HG03196 (cell line): Measurements from ENCODE around the gene SYCE1L.

Experiments used
- ATAC-seq: cut with Tn5 transposase; IDR thresholded peaks from one replicate; pipeline ENCODE4 v1.9.1; 2021; ENCODE audit not compliant: unreplicated experiment

SYCE1L gene

GRCh38 chr16:77195411-77195810 lies 3.8 kb upstream of the SYCE1L start:
- no peak for ATAC-seq

DNA sequence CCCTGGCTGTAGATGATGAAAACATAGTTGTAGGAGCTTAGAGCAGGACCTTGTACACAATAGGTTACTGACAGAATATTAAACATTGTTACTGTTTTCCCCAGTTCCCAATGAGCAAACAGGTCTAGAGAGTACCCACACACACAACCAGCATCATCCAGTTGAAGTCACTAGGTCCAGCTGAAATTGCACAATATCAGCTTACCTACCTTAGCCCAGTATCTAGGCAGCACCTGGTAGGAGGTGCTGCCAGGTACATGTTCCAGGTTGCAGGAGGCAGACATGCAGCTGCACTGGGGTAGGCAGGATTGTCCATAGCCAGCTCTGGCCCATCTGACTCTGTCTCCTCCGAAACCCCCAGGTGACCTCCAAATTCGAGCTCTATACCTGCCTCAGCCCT lies 1.5 kb upstream of the SYCE1L start:
- no peak for ATAC-seq

DNA sequence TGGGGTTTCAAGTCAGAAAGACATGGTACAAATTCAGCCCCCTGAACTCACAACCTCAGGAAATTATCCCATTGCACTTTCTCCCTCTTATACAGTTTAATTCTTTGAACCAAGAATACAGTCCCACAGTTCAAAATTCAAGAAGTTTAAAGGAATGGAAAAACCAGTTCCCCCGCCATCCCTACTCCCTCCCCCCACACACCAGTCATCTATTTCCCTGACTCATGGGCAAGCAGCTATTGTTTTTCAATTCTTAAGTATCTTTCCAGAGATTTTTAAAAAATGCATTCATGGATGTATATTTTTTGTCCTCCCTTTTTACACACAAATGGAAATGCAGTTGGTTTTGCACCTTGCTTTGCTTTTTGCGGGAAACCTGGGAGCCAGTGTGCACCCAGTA lies 7.3 kb downstream of the SYCE1L start:
- ATAC-seq: no peak

- ATAC-seq: no peak
These were observed 7.8 kb downstream of the SYCE1L start for GRCh38 chr16:77207030-77207429.

- no peak for ATAC-seq
These were observed 9.2 kb downstream of the SYCE1L start for GRCh38 chr16:77208382-77208781.

- peak; percentile 56 for ATAC-seq
These were observed 12.9 kb downstream of the SYCE1L start for GRCh38 chr16:77211880-77212740.

DNA sequence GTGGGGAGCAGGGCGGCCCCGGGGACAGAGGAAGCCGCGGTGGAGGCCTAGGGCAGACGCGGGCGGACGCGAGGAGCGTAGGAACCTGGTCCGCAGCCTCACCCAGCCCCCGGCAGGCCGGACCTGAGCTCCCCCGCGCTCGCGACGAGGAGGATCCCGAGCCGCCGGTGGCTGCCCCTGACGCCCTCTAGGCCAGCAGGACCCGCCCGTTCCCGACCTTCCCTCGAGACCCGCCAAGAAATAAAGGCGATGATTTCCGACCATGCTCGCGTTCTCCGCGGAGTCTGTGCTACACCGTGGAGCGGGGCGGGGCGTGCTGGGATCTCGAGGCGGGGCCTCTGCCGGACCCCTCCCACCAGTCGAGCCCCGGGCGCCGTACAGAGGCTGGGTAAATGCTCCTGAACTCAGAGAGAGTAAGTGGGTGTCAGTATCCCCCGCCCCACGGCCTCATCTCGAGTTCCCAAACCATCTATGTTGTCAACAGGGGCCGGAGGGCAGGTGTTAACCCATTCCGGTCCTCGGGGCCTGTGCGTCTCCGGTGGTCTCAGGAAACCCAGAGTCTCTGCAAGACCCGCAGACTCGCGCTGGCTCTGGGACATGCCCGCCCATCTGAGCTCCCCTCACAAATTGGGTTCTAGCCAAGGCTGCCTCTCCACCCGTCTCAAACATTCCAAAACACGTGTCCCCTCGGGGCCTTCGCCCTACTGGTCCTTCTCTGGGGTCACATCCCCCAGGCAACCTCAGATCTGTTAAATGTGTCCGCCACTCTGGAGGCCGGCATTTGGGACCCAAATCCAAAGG lies 13.7 kb downstream of the SYCE1L start:
- peak; percentile 77 for ATAC-seq

GRCh38 chr16:77213542-77214106 lies 14.4 kb downstream of the SYCE1L start:
- ATAC-seq: no peak

GRCh38 chr16:77214411-77215138 lies 15.4 kb downstream of the SYCE1L start:
- no peak for ATAC-seq

- no peak for ATAC-seq
These were observed 20.2 kb downstream of the SYCE1L start for GRCh38 chr16:77219437-77219836.

- ATAC-seq: peak; percentile 69
These were observed 21.2 kb downstream of the SYCE1L start for GRCh38 chr16:77220427-77220826.

DNA sequence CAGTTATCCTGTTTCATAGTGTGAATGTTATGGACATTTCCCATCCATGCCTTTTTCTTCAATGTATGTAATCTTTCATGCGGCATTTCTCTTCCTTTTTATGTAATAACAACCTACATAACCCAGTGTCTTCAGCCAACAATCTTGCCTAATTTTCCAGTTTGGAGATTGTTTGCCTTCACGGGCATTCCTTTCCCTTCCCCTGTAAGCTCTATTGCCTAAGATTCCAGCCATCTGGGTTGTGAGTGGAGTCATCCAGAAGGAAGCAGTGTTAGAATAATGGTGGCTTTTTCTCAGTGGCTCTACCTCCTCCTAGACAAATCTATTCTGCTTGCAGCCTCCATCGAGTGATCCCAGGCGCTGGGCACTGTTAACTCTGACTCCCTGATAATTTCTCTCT lies 22.3 kb downstream of the SYCE1L start:
- no peak for ATAC-seq

DNA sequence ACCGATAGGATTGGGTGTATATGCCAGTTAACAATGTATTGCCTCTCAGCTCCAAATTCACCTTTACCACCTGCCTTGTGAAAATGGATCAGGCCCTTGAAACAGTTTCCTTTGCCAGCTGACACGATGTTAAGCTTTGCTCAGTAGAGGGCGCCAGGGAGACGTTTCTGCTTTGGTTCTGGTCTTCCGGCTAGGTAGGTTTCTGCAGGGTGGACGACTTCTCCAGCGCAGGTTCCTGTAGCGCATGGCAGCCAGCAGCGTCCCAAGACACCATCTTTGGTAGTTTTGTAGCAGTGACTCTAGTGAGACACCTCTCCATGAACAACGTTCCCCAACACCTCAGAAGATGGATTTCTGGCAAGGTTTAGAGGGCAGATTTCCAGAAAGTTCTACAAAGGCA lies 24.0 kb downstream of the SYCE1L start:
- no peak for ATAC-seq

DNA sequence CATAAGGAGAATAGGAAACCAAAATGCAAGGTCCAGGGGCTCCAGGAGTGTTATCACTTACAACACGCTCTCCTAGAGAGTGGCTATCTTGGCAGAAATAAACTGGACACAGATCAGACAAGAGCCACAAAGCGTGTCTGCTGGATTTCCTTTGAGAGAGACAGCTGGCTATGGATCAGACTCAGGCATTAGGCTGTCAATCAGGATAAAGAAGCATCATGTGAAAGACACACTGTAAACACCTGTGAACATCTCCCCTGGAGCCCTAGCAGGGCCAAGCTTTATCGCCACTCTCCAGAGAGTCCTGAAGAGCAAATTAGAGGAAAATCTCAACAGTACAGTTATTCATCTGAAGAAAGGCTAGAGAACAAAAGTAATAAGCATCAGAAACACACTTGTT lies 26.0 kb downstream of the SYCE1L start:
- no peak for ATAC-seq

DNA sequence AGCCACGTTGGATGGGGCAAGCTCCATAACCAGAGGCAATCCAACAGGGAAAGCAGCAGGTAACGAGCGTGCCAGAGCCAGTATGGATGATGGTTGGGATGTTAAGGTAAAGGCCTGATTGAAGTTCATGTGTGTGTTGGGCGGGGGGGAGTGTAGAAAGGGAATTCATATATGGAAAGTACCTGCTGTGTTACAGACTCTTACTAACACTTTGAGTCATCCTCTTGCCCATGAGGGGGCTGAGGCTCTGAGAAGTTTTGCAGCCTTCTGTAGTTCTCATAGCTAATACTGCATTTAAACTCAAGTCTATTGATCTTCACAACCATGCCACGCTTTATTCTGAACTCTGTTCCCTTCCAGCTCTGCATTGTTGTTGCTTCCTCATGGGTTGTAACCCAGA lies 28.5 kb downstream of the SYCE1L start:
- ATAC-seq: no peak

DNA sequence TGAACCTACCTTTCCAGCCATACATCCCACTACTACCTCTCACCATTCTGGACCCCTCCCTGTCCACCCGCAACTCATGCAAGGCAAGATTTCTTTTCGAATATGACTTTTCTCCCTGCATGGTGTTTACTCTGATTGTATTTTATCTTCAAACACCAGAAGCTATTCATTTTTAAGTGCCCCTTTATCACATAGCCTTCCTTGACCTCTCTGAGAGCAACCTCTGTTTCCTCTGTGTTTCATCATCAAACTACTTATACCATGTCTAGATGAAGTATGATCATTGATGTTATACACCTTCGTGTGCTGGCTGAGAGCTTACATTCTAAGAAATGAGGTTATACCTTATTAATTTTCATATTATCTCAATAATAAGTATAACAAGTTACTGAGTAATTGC lies 31.8 kb downstream of the SYCE1L start:
- no peak for ATAC-seq

GRCh38 chr16:77233799-77234519 lies 34.8 kb downstream of the SYCE1L start:
- ATAC-seq: no peak

DNA sequence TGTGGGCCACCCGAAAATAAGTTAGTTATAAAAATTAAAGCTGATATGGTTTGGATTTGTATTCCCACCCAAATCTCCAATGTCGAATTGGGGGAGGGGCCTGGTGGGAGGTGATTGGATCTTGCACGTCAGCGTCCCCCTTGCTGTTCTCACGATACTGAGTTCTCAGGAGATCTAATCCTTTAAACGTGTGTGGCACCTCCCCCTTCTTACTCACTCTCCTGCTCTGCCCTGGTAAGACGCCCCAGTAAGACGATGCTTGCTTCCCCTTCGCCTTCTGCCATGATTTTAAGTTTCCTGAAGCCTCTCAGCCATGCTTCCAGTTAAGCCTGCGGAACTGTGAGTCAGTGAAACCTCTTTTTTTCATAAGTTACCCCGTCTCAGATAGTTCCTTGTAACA lies 35.4 kb downstream of the SYCE1L start:
- ATAC-seq: no peak

DNA sequence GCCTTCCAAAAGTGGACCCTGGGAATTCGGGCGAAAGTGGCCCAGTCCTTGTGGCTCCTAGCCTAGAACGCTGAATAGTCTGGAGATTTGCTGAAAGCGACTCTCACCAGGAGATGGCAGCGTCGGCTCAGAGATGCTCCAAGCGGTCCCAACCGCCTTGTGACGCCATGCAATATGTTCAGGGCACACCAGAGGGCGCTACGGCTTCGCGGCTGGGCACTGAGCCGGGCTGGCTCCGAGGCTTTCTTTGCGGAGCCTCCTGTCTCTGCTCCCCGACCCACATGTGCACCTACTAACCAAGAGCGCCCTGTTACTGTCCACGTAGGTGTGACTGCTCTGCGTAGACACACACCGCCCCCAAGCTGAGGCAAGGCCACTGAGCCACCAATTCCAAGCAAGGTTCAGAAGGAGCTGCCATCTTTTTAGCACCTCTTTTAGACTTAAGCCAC lies 36.9 kb downstream of the SYCE1L start:
- ATAC-seq: peak; percentile 99

DNA sequence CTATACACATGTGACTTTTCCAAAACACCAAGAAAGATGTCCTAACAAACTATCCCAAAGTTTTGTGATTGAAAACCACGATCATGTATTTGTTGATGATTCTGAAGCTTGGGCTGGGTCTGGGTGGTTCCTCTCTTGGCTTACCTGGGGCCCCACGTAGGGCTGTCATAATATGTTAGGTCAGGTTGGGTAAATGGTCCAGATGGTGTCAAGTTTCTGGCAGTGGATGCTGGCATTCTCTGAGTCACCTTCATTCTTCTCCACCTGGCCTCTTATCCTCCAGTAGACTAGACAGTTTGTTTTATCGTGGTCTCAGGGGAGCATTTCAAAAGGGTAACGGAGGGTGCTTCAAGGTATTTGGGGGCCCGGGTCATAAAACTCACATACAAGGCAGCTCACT lies 39.4 kb downstream of the SYCE1L start:
- ATAC-seq: no peak
